ENCODE results near the gene SPR. TPM values are rescaled to one million over a fixed set of nuclear protein-coding genes. Genes with fewer than 3 reads are reported as not detected.

The SPR gene
- total and polyA plus RNA-seq, 2 of the 4 experiments (the other 2 are of a cell fraction), result 14.3 to 17.4 TPM

DNA sequence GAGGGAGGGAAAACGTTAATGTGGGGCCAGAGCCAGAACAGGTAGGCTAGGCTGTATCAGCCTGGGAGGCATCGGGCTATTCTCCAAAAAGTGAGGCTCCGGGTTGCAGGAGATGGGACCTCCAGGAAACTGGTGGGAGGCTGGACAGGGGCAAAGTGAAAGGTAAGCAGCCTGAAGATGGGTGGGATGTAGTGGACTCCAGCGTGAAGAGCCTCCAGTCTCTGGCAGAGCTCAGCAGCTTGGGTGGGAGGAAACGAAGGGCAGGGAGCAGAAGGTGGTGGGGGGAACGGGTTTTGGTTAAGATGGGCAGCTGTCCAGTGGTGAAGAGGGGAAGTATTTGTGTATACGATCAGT lies 27.0 kb downstream of the SPR start:
- H3K4ac ChIP-seq (ENCODE audit: low read depth, low read length), result no peak overlapping the region
- intact Hi-C loops (cut with micrococcal nuclease), result no loop called here
- in situ Hi-C loops (cut with MboI; ENCODE audit: low sequenced_read_pairs), result no loop called here
- TF ChIP-seq SMC3 (IDR thresholded peaks at IDR 0.05; ENCODE audit: low read depth, low read length) (no peak), NFE2L2 (IDR thresholded peaks at IDR 0.05; ENCODE audit: low read depth, low read length) (no peak)
- no peaks in the 10 kb centered on the region for H3K36me3 ChIP-seq (ENCODE audit: control insufficient read depth, insufficient read depth, low read length)
- no peaks in the 10 kb centered on the region for H3K79me1 ChIP-seq (ENCODE audit: low read depth in 1 of 2, low read length in 2 of 2)
- H2AFZ ChIP-seq (replicated peaks; ENCODE audit: low read length, poor library complexity), result no peak overlapping the region
- H3K4me1 ChIP-seq (ENCODE audit: control insufficient read depth, insufficient read depth, low read length), result peaks cover 2% of the 10 kb centered on the region; the same call in 1 of the 2 replicates
- H2BK20ac ChIP-seq (ENCODE audit: low read depth, low read length), result no peak overlapping the region
- ChIA-PET CTCF (no interaction called here), POLR2A (ENCODE audit: unreplicated experiment) (no interaction called here)
- H2BK15ac ChIP-seq (ENCODE audit: low read depth, low read length), result no peak overlapping the region
- H3K27ac ChIP-seq (ENCODE audit: insufficient read depth, low read length), result no peak overlapping the region
- DNase-seq, result no peak
- peaks cover 18% of the 10 kb centered on the region for H3K9me3 ChIP-seq (ENCODE audit: control insufficient read depth, insufficient read depth, low read length)
- H3K4me2 ChIP-seq (ENCODE audit: low read depth, low read length), result no peak overlapping the region
- H3K56ac ChIP-seq (ENCODE audit: extremely low read depth, insufficient read depth, low read length), result no peak overlapping the region
- ATAC-seq (ENCODE audit: low read depth), result no peak
- H2BK5ac ChIP-seq (ENCODE audit: low read depth, low read length, poor library complexity, severe bottlenecking), result no peak overlapping the region
- no peak overlapping the region for H2BK120ac ChIP-seq (ENCODE audit: low read depth, low read length)
- no peak overlapping the region for H2AK5ac ChIP-seq (ENCODE audit: low read depth, low read length)
- no peak overlapping the region for H3K9ac ChIP-seq (ENCODE audit: low read depth, low read length)
- H3K27me3 ChIP-seq (ENCODE audit: control insufficient read depth, insufficient read depth, low read length), result peaks cover 85% of the 10 kb centered on the region
- no peak overlapping the region for H4K5ac ChIP-seq (ENCODE audit: low read depth, low read length)
- no TSS peak for BruUV-seq (replicated peaks)
- no peak overlapping the region for H3K18ac ChIP-seq (ENCODE audit: low read depth, low read length)
- H3K14ac ChIP-seq (replicated peaks; ENCODE audit: low read depth, low read length), result no peak overlapping the region
- H4K8ac ChIP-seq (ENCODE audit: low read depth in 2 of 2, low read length in 2 of 2), result no peak overlapping the region
- H3K4me3 ChIP-seq (ENCODE audit: insufficient read depth, low read depth, low read length), result no peak overlapping the region
- 2% methylated on average over 5 of the region's 7 CpGs; no CpG with 5 or more reads in 1 of the 2 experiments for WGBS, 2 experiments (ENCODE audit: extremely low coverage in 2 of 2, insufficient read length in 1 of 2)
- no peaks in the 10 kb centered on the region for H3K9me1 ChIP-seq (ENCODE audit: insufficient read depth, low read length)
- H2AK9ac ChIP-seq (replicated peaks; ENCODE audit: low read depth, low read length, poor library complexity), result no peak overlapping the region
- no peak overlapping the region for H3K23ac ChIP-seq (ENCODE audit: low read depth, low read length)
- no peak overlapping the region for H4K91ac ChIP-seq (ENCODE audit: insufficient read depth, low read depth, low read length)
- H4K20me1 ChIP-seq (ENCODE audit: insufficient read depth, low read length), result peaks cover 38% of the 10 kb centered on the region
- dilution Hi-C loops (cut with HindIII; ENCODE audit: low sequenced_read_pairs, unreplicated experiment), result no loop called here
